H9 (cell line): ENCODE data around the gene GALR2. TPM values are rescaled to one million over a fixed set of nuclear protein-coding genes. Genes with fewer than 3 reads are reported as not detected.
A peak's percentile ranks its signal among the peaks of the same experiment; 100 is the strongest.

ENCODE experiments used
- DNase-seq: peaks from one replicate; pipeline ENCODE4 v3.0.0-alpha.2; 2017
- H2AFZ ChIP-seq: one replicate; pipeline ENCODE4 v1.6.1; 2013; ENCODE audit warnings: mild to moderate bottlenecking, low read length, control low read depth, moderate library complexity
- H2AK5ac ChIP-seq: 2 replicates; pipeline ENCODE4 v1.6.1; 2013; ENCODE audit warnings: low read length, control low read depth, mixed read lengths; ENCODE audit not compliant: insufficient read length
- H2BK120ac ChIP-seq: one replicate; pipeline ENCODE4 v1.6.1; 2013; ENCODE audit warnings: low read depth, mild to moderate bottlenecking, low read length, control low read depth, inconsistent platforms; ENCODE audit not compliant: poor library complexity, severe bottlenecking
- H2BK12ac ChIP-seq: 2 replicates; pipeline ENCODE4 v1.6.1; 2013; ENCODE audit warnings: low read length, control low read depth, mixed read lengths, low read depth; ENCODE audit not compliant: insufficient read length
- H2BK15ac ChIP-seq: 2 replicates; pipeline ENCODE4 v1.6.1; 2013; ENCODE audit warnings: low read depth, low read length, control low read depth
- H2BK20ac ChIP-seq: one replicate; pipeline ENCODE4 v1.6.1; 2013; ENCODE audit warnings: low read depth, mild to moderate bottlenecking, low read length, control low read depth, inconsistent platforms; ENCODE audit not compliant: poor library complexity, severe bottlenecking
- H2BK5ac ChIP-seq: 2 replicates; pipeline ENCODE4 v1.6.1; 2013; ENCODE audit warnings: low read length, control low read depth, mixed read lengths; ENCODE audit not compliant: insufficient read length
- H3K14ac ChIP-seq: 2 replicates; pipeline ENCODE4 v1.6.1; 2013; ENCODE audit warnings: low read length, control low read depth; ENCODE audit not compliant: insufficient read depth
- H3K18ac ChIP-seq: 2 replicates; pipeline ENCODE4 v1.6.1; 2013; ENCODE audit warnings: low read depth, mild to moderate bottlenecking, mixed read lengths, low read length, control low read depth; ENCODE audit not compliant: insufficient read length
- H3K23ac ChIP-seq: 2 replicates; pipeline ENCODE4 v1.6.1; 2013; ENCODE audit warnings: low read length, control low read depth, mixed read lengths, low read depth; ENCODE audit not compliant: insufficient read length
- H3K23me2 ChIP-seq: 2 replicates; pipeline ENCODE4 v1.6.1; 2013; ENCODE audit warnings: low read depth, mild to moderate bottlenecking, mixed read lengths, low read length, control low read depth; ENCODE audit not compliant: insufficient read length, poor library complexity, severe bottlenecking
- H3K27ac ChIP-seq: 2 replicates; pipeline ENCODE4 v1.5.1; 2013; ENCODE audit warnings: low read length, control low read depth, mixed read lengths, low read depth; ENCODE audit not compliant: insufficient read length
- H3K27me3 ChIP-seq: 2 replicates; pipeline ENCODE4 v1.6.1; 2013; ENCODE audit warnings: low read length, control low read depth, inconsistent platforms; ENCODE audit not compliant: insufficient read depth
- H3K4ac ChIP-seq: 2 replicates; pipeline ENCODE4 v1.6.1; 2013; ENCODE audit warnings: low read depth, mild to moderate bottlenecking, control low read depth, inconsistent platforms, low read length, moderate library complexity
- H3K4me1 ChIP-seq: 2 replicates; pipeline ENCODE4 v1.6.1; 2013; ENCODE audit warnings: low read length, control low read depth, inconsistent platforms; ENCODE audit not compliant: insufficient read depth
- H3K4me2 ChIP-seq: 2 replicates; pipeline ENCODE4 v1.6.1; 2013; ENCODE audit warnings: low read length, control low read depth, mixed read lengths; ENCODE audit not compliant: insufficient read length, insufficient read depth
- H3K56ac ChIP-seq: 2 replicates; pipeline ENCODE4 v1.6.1; 2013; ENCODE audit warnings: low read depth, mild to moderate bottlenecking, mixed read lengths, low read length, control low read depth; ENCODE audit not compliant: insufficient read length
- H3K79me1 ChIP-seq: 2 replicates; pipeline ENCODE4 v1.6.1; 2013; ENCODE audit warnings: low read depth, mild to moderate bottlenecking, moderate library complexity, low read length, control low read depth, inconsistent platforms; ENCODE audit not compliant: insufficient read depth, poor library complexity, severe bottlenecking
- H3K79me2 ChIP-seq: 2 replicates; pipeline ENCODE4 v1.6.1; 2013; ENCODE audit warnings: low read length, control low read depth, inconsistent platforms; ENCODE audit not compliant: insufficient read depth
- H3K9ac ChIP-seq: 2 replicates; pipeline ENCODE4 v1.6.1; 2013; ENCODE audit warnings: low read length, control low read depth, mixed read lengths; ENCODE audit not compliant: insufficient read length; ENCODE audit errors: extremely low read depth
- H3K9me3 ChIP-seq: one replicate; pipeline ENCODE4 v1.6.1; 2013; ENCODE audit warnings: low read depth, low read length, inconsistent platforms; ENCODE audit not compliant: control insufficient read depth
- H3T11ph ChIP-seq: one replicate; pipeline ENCODE4 v1.6.1; 2013; ENCODE audit warnings: mild to moderate bottlenecking, low read length, control low read depth, inconsistent platforms
- H4K20me1 ChIP-seq: one replicate; pipeline ENCODE4 v1.6.1; 2013; ENCODE audit not compliant: control insufficient read depth, insufficient read length, insufficient read depth
- H4K5ac ChIP-seq: 2 replicates; pipeline ENCODE4 v1.6.1; 2013; ENCODE audit warnings: low read depth, mild to moderate bottlenecking, mixed read lengths, low read length, control low read depth; ENCODE audit not compliant: insufficient read length
- H4K8ac ChIP-seq: replicated peaks from 2 replicates; pipeline ENCODE4 v1.6.1; 2013; ENCODE audit warnings: low read length, control low read depth, mixed read lengths, low read depth; ENCODE audit not compliant: insufficient read length
- H4K91ac ChIP-seq: 2 replicates; pipeline ENCODE4 v1.6.1; 2013; ENCODE audit warnings: low read depth, mild to moderate bottlenecking, moderate library complexity, mixed read lengths, low read length, control low read depth; ENCODE audit not compliant: insufficient read length
- H3K27ac Mint-ChIP-seq, 3 experiments: 2 replicates in 2 of 3; 3 replicates in 1 of 3; pipeline ENCODE4 v1.8.0; 2020 to 2021; ENCODE audit warnings: mixed read lengths in 3 of 3, mild to moderate bottlenecking in 1 of 3, moderate library complexity in 1 of 3
- H3K27me3 Mint-ChIP-seq: 2 replicates; pipeline ENCODE4 v1.8.0; 2021; ENCODE audit warnings: low read depth, mild to moderate bottlenecking, moderate library complexity, mixed read lengths
- H3K36me3 Mint-ChIP-seq, 3 experiments: 2 replicates in 2 of 3; 3 replicates in 1 of 3; pipeline ENCODE4 v1.8.0; 2020 to 2021; ENCODE audit warnings: low read depth in 3 of 3, mixed read lengths in 3 of 3; ENCODE audit not compliant: insufficient read depth in 1 of 3
- H3K4me1 Mint-ChIP-seq, 2 experiments: 2 replicates each; pipeline ENCODE4 v1.8.0; 2020; ENCODE audit warnings: mixed read lengths in 2 of 2
- H3K4me3 Mint-ChIP-seq, 2 experiments: 2 replicates in 1 of 2; 3 replicates in 1 of 2; pipeline ENCODE4 v1.8.0; 2020 to 2021; ENCODE audit warnings: mild to moderate bottlenecking in 2 of 2, mixed read lengths in 2 of 2, moderate library complexity in 1 of 2
- H3K9me3 Mint-ChIP-seq, 2 experiments: 2 replicates in 1 of 2; 3 replicates in 1 of 2; pipeline ENCODE4 v1.8.0; 2020; ENCODE audit warnings: mild to moderate bottlenecking in 2 of 2, mixed read lengths in 2 of 2, moderate library complexity in 1 of 2
- WGBS: extraction: QIAGEN DNeasy Blood & Tissue Kit; methylation state at CpG from one replicate; pipeline ENCODE4 v1.1.7; 2013; ENCODE audit warnings: missing lambda C conversion rate, low lambda C conversion rate, mixed read lengths; ENCODE audit not compliant: insufficient read length; ENCODE audit errors: extremely low coverage; 5-methylcytosine and 5-hydroxymethylcytosine counted together
- total RNA-seq: library from RNA; stranded (reverse); gene quantifications from 2 replicates; pipeline ENCODE4 v1.2.1, GENCODE V29; 2021
- TF ChIP-seq, protein P1 (sequence below): fragments of 200-600 bp; sonication (generic); conservative IDR thresholded peaks from 3 replicates; pipeline ENCODE4 v1.8.0; 2021; ENCODE audit warnings: antibody characterized with exemption, mild to moderate bottlenecking

GALR2 gene
- total RNA-seq, 1 experiment from 2014 or later = 0.81 TPM

DNA sequence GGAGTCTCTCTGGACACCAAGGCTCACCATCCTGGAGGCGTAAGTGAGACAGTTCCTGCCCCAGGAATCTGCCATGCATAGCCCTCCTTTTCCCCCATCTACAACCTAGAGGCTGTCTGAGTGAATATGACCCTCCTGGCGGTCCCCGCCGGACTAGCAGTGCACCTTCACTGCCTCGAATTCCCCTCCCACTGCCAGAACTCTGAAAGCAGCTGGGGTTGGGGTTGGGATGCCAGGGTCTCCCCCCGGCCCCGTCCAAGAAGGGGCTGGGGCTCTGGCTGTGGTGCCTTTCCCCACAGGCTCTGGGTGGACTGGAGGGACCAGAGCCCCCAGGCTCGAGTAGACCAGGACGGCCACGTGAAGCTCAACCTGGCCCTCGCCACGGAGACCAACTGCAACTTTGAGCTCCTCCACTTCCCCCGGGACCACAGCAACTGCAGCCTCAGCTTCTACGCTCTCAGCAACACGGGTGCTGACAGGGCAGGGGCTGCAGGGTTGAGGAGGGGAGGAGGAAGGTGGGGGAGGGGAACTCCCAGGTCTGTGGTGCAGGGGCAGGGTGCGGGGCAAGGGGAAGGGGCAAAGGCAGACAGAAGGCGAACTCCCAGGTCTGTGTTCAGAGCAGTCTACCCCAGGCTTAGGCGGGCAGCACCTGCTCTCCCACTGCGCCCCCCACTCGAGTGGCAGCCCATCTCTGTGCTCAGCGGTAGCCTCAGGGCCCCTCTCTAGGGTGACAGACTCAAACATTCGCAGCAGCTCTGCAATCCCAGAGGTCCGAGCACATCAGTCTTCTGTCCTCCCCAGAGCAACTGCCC lies 5.6 kb downstream of the GALR2 start:
- H2BK15ac ChIP-seq = no peak overlapping the region
- no peak overlapping the region for H2BK5ac ChIP-seq
- H3K27ac ChIP-seq = no peak overlapping the region
- no peak overlapping the region for H4K5ac ChIP-seq
- no peak overlapping the region for H2BK12ac ChIP-seq
- H4K91ac ChIP-seq = no peak overlapping the region
- peak overlapping the region; percentile 56 for H3K4me2 ChIP-seq
- no peak overlapping the region for H3K56ac ChIP-seq
- H3K4me3 Mint-ChIP-seq = peak overlapping the region; percentile 41 to 54; a peak in 4 of 5 replicates
- peak overlapping the region; percentile 37 for H3K14ac ChIP-seq
- no peak overlapping the region for H3T11ph ChIP-seq
- H2BK20ac ChIP-seq = no peak overlapping the region
- H3K23ac ChIP-seq = no peak overlapping the region
- no peak overlapping the region for H3K4ac ChIP-seq
- peak overlapping the region in 1 of 3 experiments; percentile 75; a peak in 1 of 7 replicates for H3K27ac Mint-ChIP-seq
- H3K9me3 ChIP-seq = no peaks in the 10 kb centered on the region
- WGBS = no CpG with 5 or more reads among the region's 23 CpGs
- H3K18ac ChIP-seq = peak overlapping the region; percentile 18
- no peak overlapping the region for H3K9ac ChIP-seq
- H3K9me3 Mint-ChIP-seq = no peaks in the 10 kb centered on the region; a peak in 2 of 5 replicates
- no peak overlapping the region for H2AK5ac ChIP-seq
- no peak overlapping the region for H2AFZ ChIP-seq
- peaks cover 5 to 30% (median 16%) of the 10 kb centered on the region in 3 experiments; a peak in 6 of 7 replicates for H3K36me3 Mint-ChIP-seq
- H3K4me1 ChIP-seq = peaks cover 8% of the 10 kb centered on the region; the same call in 1 of the 2 replicates
- TF ChIP-seq, protein P1, sequence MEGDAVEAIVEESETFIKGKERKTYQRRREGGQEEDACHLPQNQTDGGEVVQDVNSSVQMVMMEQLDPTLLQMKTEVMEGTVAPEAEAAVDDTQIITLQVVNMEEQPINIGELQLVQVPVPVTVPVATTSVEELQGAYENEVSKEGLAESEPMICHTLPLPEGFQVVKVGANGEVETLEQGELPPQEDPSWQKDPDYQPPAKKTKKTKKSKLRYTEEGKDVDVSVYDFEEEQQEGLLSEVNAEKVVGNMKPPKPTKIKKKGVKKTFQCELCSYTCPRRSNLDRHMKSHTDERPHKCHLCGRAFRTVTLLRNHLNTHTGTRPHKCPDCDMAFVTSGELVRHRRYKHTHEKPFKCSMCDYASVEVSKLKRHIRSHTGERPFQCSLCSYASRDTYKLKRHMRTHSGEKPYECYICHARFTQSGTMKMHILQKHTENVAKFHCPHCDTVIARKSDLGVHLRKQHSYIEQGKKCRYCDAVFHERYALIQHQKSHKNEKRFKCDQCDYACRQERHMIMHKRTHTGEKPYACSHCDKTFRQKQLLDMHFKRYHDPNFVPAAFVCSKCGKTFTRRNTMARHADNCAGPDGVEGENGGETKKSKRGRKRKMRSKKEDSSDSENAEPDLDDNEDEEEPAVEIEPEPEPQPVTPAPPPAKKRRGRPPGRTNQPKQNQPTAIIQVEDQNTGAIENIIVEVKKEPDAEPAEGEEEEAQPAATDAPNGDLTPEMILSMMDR = peak; percentile 41; the same call in 1 of the 3 replicates
- H3K4me1 Mint-ChIP-seq = peaks cover 43 to 54% of the 10 kb centered on the region in 2 experiments
- no peaks in the 10 kb centered on the region for H3K79me1 ChIP-seq
- peak; percentile 62 for DNase-seq
- peaks cover 3% of the 10 kb centered on the region for H4K20me1 ChIP-seq
- H3K23me2 ChIP-seq = peaks cover 15% of the 10 kb centered on the region
- no peak overlapping the region for H4K8ac ChIP-seq
- H3K27me3 ChIP-seq = peaks cover 42% of the 10 kb centered on the region
- H3K27me3 Mint-ChIP-seq = peaks cover 53% of the 10 kb centered on the region
- H3K79me2 ChIP-seq = no peaks in the 10 kb centered on the region
- H2BK120ac ChIP-seq = no peak overlapping the region
